Transverse colon (tissue), 4 donors: ENCODE measurements around the gene COL6A2. TPM values are rescaled to one million over a fixed set of nuclear protein-coding genes. Genes with fewer than 3 reads are reported as not detected.

ENCODE experiments used
- DNase-seq: peaks from one replicate; pipeline ENCODE4 v3.0.0-alpha.2; 2019
- H3K27ac ChIP-seq, 4 donors: fragments of 200-600 bp; sonication (generic); 2 replicates each; pipeline ENCODE4 v1.5.1; 2016 to 2018; ENCODE audit warnings: inconsistent platforms in 4 of 4
- H3K27me3 ChIP-seq: fragments of 200-600 bp; sonication (generic); 2 replicates; pipeline ENCODE4 v1.5.1; 2017; ENCODE audit warnings: inconsistent platforms
- H3K36me3 ChIP-seq, 4 donors: fragments of 200-600 bp; sonication (generic); 2 replicates each; pipeline ENCODE4 v1.5.1; 2017 to 2019; ENCODE audit warnings: inconsistent platforms in 4 of 4
- H3K4me1 ChIP-seq, 4 donors: fragments of 200-600 bp; sonication (generic); 2 replicates each; pipeline ENCODE4 v1.5.1; 2017 to 2020; ENCODE audit warnings: inconsistent platforms in 4 of 4
- H3K4me3 ChIP-seq, 4 donors: fragments of 200-600 bp; sonication (generic); 1 replicate in 1 of 4; 2 replicates in 3 of 4; pipeline versions ENCODE4 v1.5.1 to v1.6.1; 2017 to 2019; ENCODE audit warnings: inconsistent platforms in 4 of 4
- H3K9me3 ChIP-seq, 2 donors: fragments of 200-600 bp; sonication (generic); 2 replicates each; pipeline ENCODE4 v1.5.1; 2017 to 2019; ENCODE audit warnings: inconsistent platforms in 2 of 2
- CTCF ChIP-seq, 5 experiments: fragments of 200-600 bp in 3 of 5; fragments of 450-650 bp in 2 of 5; sonication (generic) in 3 of 5; IDR thresholded peaks; 1 replicate in 2 of 5; 2 replicates in 3 of 5; pipeline ENCODE4 v1.5.1; 2016 to 2017; ENCODE audit warnings: antibody characterized with exemption in 5 of 5, inconsistent platforms in 3 of 5, mild to moderate bottlenecking in 2 of 5, moderate library complexity in 1 of 5
- EP300 ChIP-seq: sonication (generic); formaldehyde crosslinking; IDR thresholded peaks from one replicate; pipeline ENCODE4 v1.6.1; 2017; ENCODE audit warnings: antibody characterized with exemption, low read depth
- POLR2A ChIP-seq: fragments of 450-650 bp; IDR thresholded peaks from one replicate; pipeline ENCODE4 v1.6.1; 2016; ENCODE audit warnings: antibody characterized with exemption, mild to moderate bottlenecking, moderate library complexity
- POLR2AphosphoS5 ChIP-seq, 3 donors: sonication (generic); formaldehyde crosslinking; IDR thresholded peaks; one replicate each; pipeline ENCODE4 v1.6.1; 2016; ENCODE audit warnings: antibody characterized with exemption in 3 of 3
- WGBS, 2 donors: methylation state at CpG; one replicate each; pipeline ENCODE4 v1.1.5; 2018; ENCODE audit warnings: low coverage in 1 of 2; 5-methylcytosine and 5-hydroxymethylcytosine counted together
- in situ Hi-C, 4 donors: fragments of 200-750 bp; cut with MboI; loops; one replicate each; pipeline versions ENCODE4 v1.15.0 to v1.15.1; 2017; ENCODE audit warnings: low sequenced_read_pairs in 3 of 4, low pct_ligation_motif_present in 1 of 4, low pct_unique_long_range_greater_than_20kb in 1 of 4
- intact Hi-C: fragments of 100-400 bp; cut with DNase I; formaldehyde crosslinking; loops from one replicate; pipeline ENCODE4 v1.15.1; 2023; ENCODE audit warnings: low total_unique reads
- total RNA-seq, 4 donors: library from RNA; depleted of rRNA; stranded (reverse); fragments of >200 nt; gene quantifications; one replicate each; pipeline ENCODE4 v1.1.0, GENCODE V29; 2016

COL6A2 gene
- total RNA-seq, 4 donors from 2014 or later = 172 to 550 (median 346) TPM

GRCh38 chr21:46099476-46099875, 1.6 kb downstream of the COL6A2 start:
- TF ChIP-seq POLR2AphosphoS5 (IDR thresholded peaks at IDR 0.05) (no peak), CTCF (IDR thresholded peaks at IDR 0.05) (no peak), EP300 (no peak), POLR2A (no peak)
- peak overlapping the region; percentile 89 to 98 (median 94) for H3K27ac ChIP-seq
- DNase-seq = peak; percentile 45
- WGBS, 2 donors = 18 to 66% methylated on average over 6 to 15 of the region's 18 CpGs
- in situ Hi-C loops (no loop called here), intact Hi-C loops (no loop called here)
- peaks cover 0 to 13% (median 4%) of the 10 kb centered on the region in 4 donors for H3K4me1 ChIP-seq
- peaks cover 8 to 13% of the 10 kb centered on the region in 2 donors for H3K9me3 ChIP-seq
- no peaks in the 10 kb centered on the region for H3K36me3 ChIP-seq
- H3K27me3 ChIP-seq = peaks cover 67% of the 10 kb centered on the region
- H3K4me3 ChIP-seq = peak overlapping the region; percentile 35 to 73 (median 56)

- TF ChIP-seq EP300 (no peak), POLR2A (no peak), CTCF (IDR thresholded peaks at IDR 0.05) (no peak), POLR2AphosphoS5 (IDR thresholded peaks at IDR 0.05) (no peak)
- WGBS, 2 donors = 69 to 72% methylated on average over 6 of the region's 6 CpGs
- Histone ChIP-seq H3K27ac (peak overlapping the region; percentile 89 to 98 (median 94)), H3K4me1 (peaks cover 0 to 13% (median 4%) of the 10 kb centered on the region in 4 donors), H3K27me3 (peaks cover 67% of the 10 kb centered on the region), H3K9me3 (peaks cover 8 to 13% of the 10 kb centered on the region in 2 donors), H3K36me3 (no peaks in the 10 kb centered on the region), H3K4me3 (peak overlapping the region in 3 of 4 donors; percentile 55 to 73 (median 57))
- in situ Hi-C loops (loop anchor here in 1 of 4 donors (25.0 kb wide), 1 partner anchor 138 kb away; no protein-coding TSS in a partner anchor), intact Hi-C loops (no loop called here)
- no peak for DNase-seq
Observed at GRCh38 chr21:46100020-46100419, 2.1 kb downstream of the COL6A2 start.

GRCh38 chr21:46100426-46100825, 2.5 kb downstream of the COL6A2 start:
- Histone ChIP-seq H3K27ac (peak overlapping the region; percentile 89 to 98 (median 94)), H3K36me3 (no peaks in the 10 kb centered on the region), H3K4me3 (peak overlapping the region in 3 of 4 donors; percentile 10 to 57 (median 55)), H3K27me3 (peaks cover 67% of the 10 kb centered on the region), H3K9me3 (peaks cover 8 to 13% of the 10 kb centered on the region in 2 donors), H3K4me1 (peaks cover 0 to 13% (median 4%) of the 10 kb centered on the region in 4 donors)
- intact Hi-C loops (no loop called here), in situ Hi-C loops (loop anchor here in 1 of 4 donors (25.0 kb wide), 1 partner anchor 138 kb away; no protein-coding TSS in a partner anchor)
- WGBS, 2 donors = 45 to 55% methylated on average over 7 of the region's 7 CpGs
- TF ChIP-seq POLR2A (no peak), CTCF (IDR thresholded peaks at IDR 0.05) (no peak), EP300 (no peak), POLR2AphosphoS5 (IDR thresholded peaks at IDR 0.05) (peak in 2 of 3 donors; percentile 9 to 20)
- peak; percentile 6 for DNase-seq

- Histone ChIP-seq H3K27me3 (peaks cover 67% of the 10 kb centered on the region), H3K4me3 (peak overlapping the region in 2 of 4 donors; percentile 10 to 12), H3K4me1 (peaks cover 0 to 13% (median 4%) of the 10 kb centered on the region in 4 donors), H3K36me3 (no peaks in the 10 kb centered on the region), H3K27ac (peak overlapping the region; percentile 1 to 98 (median 94)), H3K9me3 (peaks cover 8 to 13% of the 10 kb centered on the region in 2 donors)
- DNase-seq = no peak
- WGBS, 2 donors = 60 to 90% methylated on average over 2 to 4 of the region's 4 CpGs
- TF ChIP-seq EP300 (no peak), POLR2AphosphoS5 (IDR thresholded peaks at IDR 0.05) (no peak), CTCF (IDR thresholded peaks at IDR 0.05) (no peak), POLR2A (no peak)
- intact Hi-C loops = no loop called here
- in situ Hi-C loops = loop anchor here in 1 of 4 donors (25.0 kb wide), 1 partner anchor 139 kb away; no protein-coding TSS in a partner anchor
Observed at GRCh38 chr21:46100906-46101305, 3.0 kb downstream of the COL6A2 start.
